Rectal smooth muscle tissue (tissue), 1 donor: ENCODE measurements around the gene MT1F.
A peak's percentile ranks its signal among the peaks of the same experiment; 100 is the strongest.

Experiments
- H3K27ac ChIP-seq: one replicate; pipeline ENCODE4 v1.7.0; 2013; ENCODE audit warnings: low read depth, low read length, inconsistent platforms
- H3K27me3 ChIP-seq: one replicate; pipeline ENCODE4 v1.7.0; 2013; ENCODE audit warnings: low read length; ENCODE audit not compliant: control insufficient read depth, insufficient read depth
- H3K36me3 ChIP-seq: one replicate; pipeline ENCODE4 v1.7.0; 2013; ENCODE audit warnings: low read length; ENCODE audit not compliant: control insufficient read depth, insufficient read depth
- H3K4me1 ChIP-seq: one replicate; pipeline ENCODE4 v1.7.0; 2013; ENCODE audit warnings: low read length; ENCODE audit not compliant: control insufficient read depth, insufficient read depth
- H3K4me3 ChIP-seq: one replicate; pipeline ENCODE4 v1.7.0; 2013; ENCODE audit warnings: low read length
- H3K9ac ChIP-seq: one replicate; pipeline ENCODE4 v1.7.0; 2013; ENCODE audit warnings: low read length

MT1F gene

GRCh38 chr16:56657555-56658326 is at the start of gene MT1F:
Gene MT1F, plus strand, starts transcription at chr16:56657959. Its CDS starts 100 bp downstream, at chr16:56658059.
- Histone ChIP-seq H3K27me3 (peaks cover 3% of the 10 kb centered on the region), H3K4me1 (peaks cover 3% of the 10 kb centered on the region), H3K27ac (no peak within 1 kb of the TSS), H3K9ac (peak within 1 kb of the TSS; percentile 33), H3K36me3 (no peaks in the 10 kb centered on the region), H3K4me3 (peak within 1 kb of the TSS; percentile 60)

- Histone ChIP-seq H3K9ac (peak within 1 kb of the TSS; percentile 74), H3K4me3 (peak within 1 kb of the TSS; percentile 86), H3K27me3 (no peaks in the 10 kb centered on the region), H3K36me3 (no peaks in the 10 kb centered on the region), H3K4me1 (peaks cover 16% of the 10 kb centered on the region), H3K27ac (peak within 1 kb of the TSS; percentile 88)
Observed at GRCh38 chr16:56608043-56608875, 49.5 kb upstream of the MT1F start, which contains the start of gene MT2A. Gene MT2A, plus strand, starts transcription at chr16:56608584. Its CDS starts 72 bp downstream, at chr16:56608656.

- Histone ChIP-seq H3K27ac (peak overlapping the region; percentile 75), H3K4me1 (peaks cover 16% of the 10 kb centered on the region), H3K9ac (peak overlapping the region; percentile 74), H3K4me3 (peak overlapping the region; percentile 86), H3K27me3 (no peaks in the 10 kb centered on the region), H3K36me3 (no peaks in the 10 kb centered on the region)
Observed at GRCh38 chr16:56608876-56609462, 48.8 kb upstream of the MT1F start.

- H3K4me1 ChIP-seq = peaks cover 16% of the 10 kb centered on the region
- peak overlapping the region; percentile 75 for H3K27ac ChIP-seq
Observed at GRCh38 chr16:56609463-56609921, 48.3 kb upstream of the MT1F start.

GRCh38 chr16:56610017-56610608 is 47.6 kb upstream of the MT1F start:
- H3K36me3 ChIP-seq = no peaks in the 10 kb centered on the region
- H3K9ac ChIP-seq = peak overlapping the region; percentile 5
- peak overlapping the region; percentile 75 for H3K27ac ChIP-seq
- H3K27me3 ChIP-seq = no peaks in the 10 kb centered on the region
- peak overlapping the region; percentile 31 for H3K4me3 ChIP-seq
- peaks cover 16% of the 10 kb centered on the region for H3K4me1 ChIP-seq

More at GRCh38 chr16:56609463-56609921, 48.3 kb upstream of the MT1F start:
- Histone ChIP-seq H3K9ac (no peak overlapping the region), H3K4me3 (peak overlapping the region; percentile 86), H3K36me3 (no peaks in the 10 kb centered on the region), H3K27me3 (no peaks in the 10 kb centered on the region)

- no peak overlapping the region for H3K9ac ChIP-seq
- peaks cover 16% of the 10 kb centered on the region for H3K4me1 ChIP-seq
- H3K27me3 ChIP-seq = no peaks in the 10 kb centered on the region
- peak overlapping the region; percentile 75 for H3K27ac ChIP-seq
- H3K36me3 ChIP-seq = no peaks in the 10 kb centered on the region
- H3K4me3 ChIP-seq = peak overlapping the region; percentile 31
Observed at GRCh38 chr16:56610609-56611111, 47.1 kb upstream of the MT1F start.

- Histone ChIP-seq H3K27ac (peak overlapping the region; percentile 75), H3K27me3 (no peaks in the 10 kb centered on the region), H3K4me1 (peaks cover 16% of the 10 kb centered on the region), H3K36me3 (no peaks in the 10 kb centered on the region), H3K4me3 (no peak overlapping the region), H3K9ac (peak overlapping the region; percentile 36)
Observed at GRCh38 chr16:56611281-56611833, 46.4 kb upstream of the MT1F start.

- H3K4me1 ChIP-seq = peaks cover 9% of the 10 kb centered on the region
- no peaks in the 10 kb centered on the region for H3K36me3 ChIP-seq
- H3K27ac ChIP-seq = no peak overlapping the region
- peaks cover 3% of the 10 kb centered on the region for H3K27me3 ChIP-seq
- no peak overlapping the region for H3K9ac ChIP-seq
- H3K4me3 ChIP-seq = no peak overlapping the region
Observed at GRCh38 chr16:56613706-56614105, 44.1 kb upstream of the MT1F start.

GRCh38 chr16:56614549-56614991 is 43.2 kb upstream of the MT1F start:
- H3K9ac ChIP-seq = no peak overlapping the region
- no peaks in the 10 kb centered on the region for H3K36me3 ChIP-seq
- peaks cover 9% of the 10 kb centered on the region for H3K4me1 ChIP-seq
- no peak overlapping the region for H3K27ac ChIP-seq
- H3K27me3 ChIP-seq = peaks cover 3% of the 10 kb centered on the region
- no peak overlapping the region for H3K4me3 ChIP-seq

GRCh38 chr16:56615353-56615752 is 42.4 kb upstream of the MT1F start:
- no peak overlapping the region for H3K4me3 ChIP-seq
- no peaks in the 10 kb centered on the region for H3K36me3 ChIP-seq
- H3K9ac ChIP-seq = no peak overlapping the region
- peaks cover 3% of the 10 kb centered on the region for H3K27me3 ChIP-seq
- H3K4me1 ChIP-seq = peaks cover 5% of the 10 kb centered on the region
- H3K27ac ChIP-seq = no peak overlapping the region

- no peaks in the 10 kb centered on the region for H3K36me3 ChIP-seq
- H3K27ac ChIP-seq = no peak overlapping the region
- peaks cover 3% of the 10 kb centered on the region for H3K27me3 ChIP-seq
- H3K9ac ChIP-seq = no peak overlapping the region
- H3K4me1 ChIP-seq = peaks cover 5% of the 10 kb centered on the region
- peak overlapping the region; percentile 70 for H3K4me3 ChIP-seq
Observed at GRCh38 chr16:56616608-56617211, 41.0 kb upstream of the MT1F start.
